ENCODE data around the gene ATP5MG.

ATP5MG gene

GRCh38 chr11:118441770-118442275, 40.4 kb downstream of the ATP5MG start:
- H3K9me2 ChIP-seq (ENCODE audit: low read depth, low read length), result no peaks in the 10 kb centered on the region
- peak overlapping the region; percentile 32 for H3K4me2 ChIP-seq (ENCODE audit: low read length)
- H3F3A ChIP-seq (ENCODE audit: insufficient read depth, low read length), result no peaks in the 10 kb centered on the region
- H3K9ac ChIP-seq (ENCODE audit: low read length), result no peak overlapping the region; the same call in 1 of the 2 replicates
- no peak overlapping the region for H3K4me3 ChIP-seq (ENCODE audit: low read depth, low read length, poor library complexity, severe bottlenecking)
- no peak overlapping the region for H2AFZ ChIP-seq (ENCODE audit: low read length)
- no peaks in the 10 kb centered on the region for H3K27me3 ChIP-seq (ENCODE audit: insufficient read depth, low read length)
- H3K9me3 ChIP-seq (ENCODE audit: low read length), result no peaks in the 10 kb centered on the region
- peaks cover 60% of the 10 kb centered on the region for H3K4me1 ChIP-seq (ENCODE audit: insufficient read depth, low read length, severe bottlenecking)
- no peaks in the 10 kb centered on the region for H4K20me1 ChIP-seq (ENCODE audit: insufficient read depth, low read length)
- H3K79me2 ChIP-seq (ENCODE audit: insufficient read depth, low read length), result peaks cover 91% of the 10 kb centered on the region
- H3K36me3 ChIP-seq (ENCODE audit: insufficient read depth, low read length), result peaks cover 12% of the 10 kb centered on the region
- no peak overlapping the region for H3K27ac ChIP-seq (ENCODE audit: low read depth, low read length, poor library complexity, severe bottlenecking)
- TF ChIP-seq, protein P1, sequence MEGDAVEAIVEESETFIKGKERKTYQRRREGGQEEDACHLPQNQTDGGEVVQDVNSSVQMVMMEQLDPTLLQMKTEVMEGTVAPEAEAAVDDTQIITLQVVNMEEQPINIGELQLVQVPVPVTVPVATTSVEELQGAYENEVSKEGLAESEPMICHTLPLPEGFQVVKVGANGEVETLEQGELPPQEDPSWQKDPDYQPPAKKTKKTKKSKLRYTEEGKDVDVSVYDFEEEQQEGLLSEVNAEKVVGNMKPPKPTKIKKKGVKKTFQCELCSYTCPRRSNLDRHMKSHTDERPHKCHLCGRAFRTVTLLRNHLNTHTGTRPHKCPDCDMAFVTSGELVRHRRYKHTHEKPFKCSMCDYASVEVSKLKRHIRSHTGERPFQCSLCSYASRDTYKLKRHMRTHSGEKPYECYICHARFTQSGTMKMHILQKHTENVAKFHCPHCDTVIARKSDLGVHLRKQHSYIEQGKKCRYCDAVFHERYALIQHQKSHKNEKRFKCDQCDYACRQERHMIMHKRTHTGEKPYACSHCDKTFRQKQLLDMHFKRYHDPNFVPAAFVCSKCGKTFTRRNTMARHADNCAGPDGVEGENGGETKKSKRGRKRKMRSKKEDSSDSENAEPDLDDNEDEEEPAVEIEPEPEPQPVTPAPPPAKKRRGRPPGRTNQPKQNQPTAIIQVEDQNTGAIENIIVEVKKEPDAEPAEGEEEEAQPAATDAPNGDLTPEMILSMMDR (IDR thresholded peaks at IDR 0.05; ENCODE audit: low read length), result no peak
- TF ChIP-seq EZH2 (IDR thresholded peaks at IDR 0.05; ENCODE audit: borderline replicate concordance, low read length), result no peak

DNA sequence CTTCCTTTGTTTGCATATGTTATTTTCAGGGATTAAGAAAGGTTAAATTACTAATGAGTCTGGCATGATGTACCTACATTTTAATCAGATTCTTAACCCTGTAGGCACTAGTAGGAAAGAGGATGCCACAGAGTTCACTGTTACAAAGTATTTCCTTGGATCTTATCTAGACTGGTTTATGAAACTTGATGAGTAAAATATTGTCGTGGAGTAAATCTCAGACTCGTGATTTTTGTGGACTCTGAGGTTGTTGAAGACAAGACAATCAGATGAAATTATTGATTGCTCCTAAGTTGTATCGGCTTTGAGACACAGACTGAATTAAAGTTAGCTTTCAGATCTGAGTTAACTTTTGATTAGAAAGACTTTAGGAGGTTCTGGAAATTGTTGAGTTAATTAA, 40.9 kb downstream of the ATP5MG start:
- Histone ChIP-seq H3K9ac (ENCODE audit: low read length) (no peak overlapping the region; the same call in 1 of the 2 replicates), H3K4me2 (ENCODE audit: low read length) (peak overlapping the region; percentile 32), H3F3A (ENCODE audit: insufficient read depth, low read length) (no peaks in the 10 kb centered on the region), H3K27ac (ENCODE audit: low read depth, low read length, poor library complexity, severe bottlenecking) (no peak overlapping the region), H3K79me2 (ENCODE audit: insufficient read depth, low read length) (peaks cover 91% of the 10 kb centered on the region), H2AFZ (ENCODE audit: low read length) (no peak overlapping the region), H3K9me3 (ENCODE audit: low read length) (no peaks in the 10 kb centered on the region), H4K20me1 (ENCODE audit: insufficient read depth, low read length) (no peaks in the 10 kb centered on the region), H3K36me3 (ENCODE audit: insufficient read depth, low read length) (peaks cover 16% of the 10 kb centered on the region), H3K9me2 (ENCODE audit: low read depth, low read length) (no peaks in the 10 kb centered on the region), H3K4me1 (ENCODE audit: insufficient read depth, low read length, severe bottlenecking) (peaks cover 60% of the 10 kb centered on the region), H3K4me3 (ENCODE audit: low read depth, low read length, poor library complexity, severe bottlenecking) (no peak overlapping the region), H3K27me3 (ENCODE audit: insufficient read depth, low read length) (no peaks in the 10 kb centered on the region)
- TF ChIP-seq EZH2 (IDR thresholded peaks at IDR 0.05; ENCODE audit: borderline replicate concordance, low read length), result no peak
- TF ChIP-seq, protein P1 (IDR thresholded peaks at IDR 0.05; ENCODE audit: low read length), result no peak

- no peaks in the 10 kb centered on the region for H3F3A ChIP-seq (ENCODE audit: insufficient read depth, low read length)
- H3K4me1 ChIP-seq (ENCODE audit: insufficient read depth, low read length, severe bottlenecking), result peaks cover 57% of the 10 kb centered on the region
- no peak overlapping the region for H2AFZ ChIP-seq (ENCODE audit: low read length)
- H3K4me2 ChIP-seq (ENCODE audit: low read length), result no peak overlapping the region
- H3K27me3 ChIP-seq (ENCODE audit: insufficient read depth, low read length), result no peaks in the 10 kb centered on the region
- no peaks in the 10 kb centered on the region for H4K20me1 ChIP-seq (ENCODE audit: insufficient read depth, low read length)
- no peaks in the 10 kb centered on the region for H3K9me2 ChIP-seq (ENCODE audit: low read depth, low read length)
- H3K4me3 ChIP-seq (ENCODE audit: low read depth, low read length, poor library complexity, severe bottlenecking), result no peak overlapping the region
- TF ChIP-seq, protein P1 (IDR thresholded peaks at IDR 0.05; ENCODE audit: low read length), result no peak
- no peak for TF ChIP-seq EZH2 (IDR thresholded peaks at IDR 0.05; ENCODE audit: borderline replicate concordance, low read length)
- H3K9ac ChIP-seq (ENCODE audit: low read length), result no peak overlapping the region
- no peaks in the 10 kb centered on the region for H3K9me3 ChIP-seq (ENCODE audit: low read length)
- H3K79me2 ChIP-seq (ENCODE audit: insufficient read depth, low read length), result peaks cover 91% of the 10 kb centered on the region
- peaks cover 20% of the 10 kb centered on the region for H3K36me3 ChIP-seq (ENCODE audit: insufficient read depth, low read length)
- no peak overlapping the region for H3K27ac ChIP-seq (ENCODE audit: low read depth, low read length, poor library complexity, severe bottlenecking)
These were observed 41.6 kb downstream of the ATP5MG start for GRCh38 chr11:118442908-118443589.

Measured in OCI-LY1 (cell line).